Measurements from ENCODE around the gene SLC26A11. TPM values are rescaled to one million over a fixed set of nuclear protein-coding genes. Genes with fewer than 3 reads are reported as not detected.

Gene SLC26A11
- total and polyA plus RNA-seq, 2 donors (not counting 1 experiment from before 2014, with no cell fraction given): 10.1 to 31.4 TPM

DNA sequence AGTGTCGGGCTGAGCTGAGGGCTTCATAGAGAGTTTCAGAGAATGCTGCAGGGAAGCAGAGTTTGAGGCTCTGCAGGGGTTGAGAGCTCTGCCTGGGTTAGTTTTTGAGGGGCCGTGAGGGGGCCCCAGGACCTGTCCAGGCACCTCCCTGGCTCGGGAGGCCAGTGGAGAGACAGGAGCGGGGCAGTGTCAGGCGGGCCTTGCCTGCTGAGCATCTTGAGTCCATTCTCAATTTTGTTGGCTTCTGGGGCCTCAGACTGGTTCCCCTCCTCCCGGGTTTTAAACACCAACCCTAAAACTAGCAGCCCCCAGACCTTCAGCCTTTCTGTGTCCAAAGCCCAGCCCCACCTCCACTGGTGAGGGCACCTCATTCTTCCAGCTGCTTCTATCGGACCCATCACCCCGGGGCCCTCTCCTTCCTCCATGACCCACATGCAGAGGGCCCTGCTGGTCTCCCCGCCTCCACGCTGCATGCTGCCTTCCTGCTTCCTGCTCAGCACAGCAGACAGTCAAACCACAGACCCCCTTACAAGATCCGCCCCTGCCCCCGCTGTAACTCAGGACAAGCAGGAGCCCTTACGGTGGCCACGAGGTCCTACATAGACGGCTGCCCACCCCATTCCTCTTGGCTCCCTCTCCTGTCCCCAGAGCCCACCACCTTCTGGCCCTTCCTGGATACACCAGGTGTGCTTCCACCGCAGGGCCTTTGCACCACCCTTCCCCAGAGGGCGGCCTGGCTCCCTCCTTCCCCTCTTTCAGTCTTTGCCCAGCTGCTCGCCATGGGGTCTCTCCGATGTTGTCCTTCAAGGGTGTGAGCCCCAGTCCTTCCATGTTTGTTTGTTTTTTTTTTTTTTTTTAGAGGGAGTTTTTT, 44.2 kb downstream of the SLC26A11 start:
- H3K4me2 ChIP-seq (replicated peaks; ENCODE audit: low read depth, low read length, poor library complexity, severe bottlenecking): peak overlapping the region; percentile 92
- H4K20me1 ChIP-seq (ENCODE audit: control insufficient read depth, insufficient read depth, low read length, poor library complexity, severe bottlenecking): peaks cover 63% of the 10 kb centered on the region
- 3% methylated on average over 15 of the region's 19 CpGs for WGBS (ENCODE audit: insufficient coverage)
- peaks cover 35 to 55% of the 10 kb centered on the region in 2 donors for H3K4me1 ChIP-seq (ENCODE audit: control insufficient read depth in 2 of 2, insufficient read depth in 2 of 2, low read length in 2 of 2)
- H3K27ac ChIP-seq (ENCODE audit: low read length in 2 of 2): peak overlapping the region; percentile 64 to 86
- peak overlapping the region; percentile 41 for H2AFZ ChIP-seq (ENCODE audit: insufficient read depth, low read depth, low read length, poor library complexity, severe bottlenecking)
- no peaks in the 10 kb centered on the region for H3K9me3 Mint-ChIP-seq (ENCODE audit: insufficient read depth)
- H3K27me3 Mint-ChIP-seq: no peaks in the 10 kb centered on the region
- no peaks in the 10 kb centered on the region for H3K9me3 ChIP-seq (ENCODE audit: control extremely low read depth in 1 of 3, control insufficient read depth in 2 of 3, insufficient read depth in 1 of 3, low read length in 2 of 3)
- peak; percentile 38 for DNase-seq
- peaks cover 51% of the 10 kb centered on the region for H3K4me1 Mint-ChIP-seq
- TF ChIP-seq, protein P1, sequence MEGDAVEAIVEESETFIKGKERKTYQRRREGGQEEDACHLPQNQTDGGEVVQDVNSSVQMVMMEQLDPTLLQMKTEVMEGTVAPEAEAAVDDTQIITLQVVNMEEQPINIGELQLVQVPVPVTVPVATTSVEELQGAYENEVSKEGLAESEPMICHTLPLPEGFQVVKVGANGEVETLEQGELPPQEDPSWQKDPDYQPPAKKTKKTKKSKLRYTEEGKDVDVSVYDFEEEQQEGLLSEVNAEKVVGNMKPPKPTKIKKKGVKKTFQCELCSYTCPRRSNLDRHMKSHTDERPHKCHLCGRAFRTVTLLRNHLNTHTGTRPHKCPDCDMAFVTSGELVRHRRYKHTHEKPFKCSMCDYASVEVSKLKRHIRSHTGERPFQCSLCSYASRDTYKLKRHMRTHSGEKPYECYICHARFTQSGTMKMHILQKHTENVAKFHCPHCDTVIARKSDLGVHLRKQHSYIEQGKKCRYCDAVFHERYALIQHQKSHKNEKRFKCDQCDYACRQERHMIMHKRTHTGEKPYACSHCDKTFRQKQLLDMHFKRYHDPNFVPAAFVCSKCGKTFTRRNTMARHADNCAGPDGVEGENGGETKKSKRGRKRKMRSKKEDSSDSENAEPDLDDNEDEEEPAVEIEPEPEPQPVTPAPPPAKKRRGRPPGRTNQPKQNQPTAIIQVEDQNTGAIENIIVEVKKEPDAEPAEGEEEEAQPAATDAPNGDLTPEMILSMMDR (IDR thresholded peaks at IDR 0.05): no peak
- no peak for TF ChIP-seq EZH2 (IDR thresholded peaks at IDR 0.05; ENCODE audit: borderline replicate concordance, insufficient read depth, low read depth, low read length, poor library complexity, severe bottlenecking)
- ChIA-PET CTCF (interaction anchor here (0.6 to 1.7 kb wide), 4 partner anchors 37 to 163 kb away, joined by 3 to 6 read pairs (median 4); partner anchors contain the start of gene GAA), POLR2A (interaction anchor here (0.7 to 1.2 kb wide), 2 partner anchors 10 to 238 kb away, joined by 3 to 7 read pairs; no protein-coding TSS in a partner anchor)
- peak overlapping the region; percentile 95 for H3K27ac Mint-ChIP-seq
- intact Hi-C loops (cut with micrococcal nuclease): loop anchor here (5.0 kb wide), 3 partner anchors 227 to 1253 kb away; partner anchors contain the start of genes CCDC40, CEP131 and TBC1D16
- peak overlapping the region; percentile 97 for H3K4me3 Mint-ChIP-seq
- H3K9ac ChIP-seq (ENCODE audit: low read length): peak overlapping the region; percentile 77
- H3K79me2 ChIP-seq (ENCODE audit: control insufficient read depth, insufficient read depth, low read length): peaks cover 73% of the 10 kb centered on the region
- ATAC-seq (ENCODE audit: low read depth): no peak
- H3K4me3 ChIP-seq (ENCODE audit: control extremely low read depth in 1 of 5, extremely low read depth in 1 of 5, insufficient read depth in 1 of 5, low read depth in 2 of 5, low read length in 4 of 5): peak overlapping the region; percentile 46 to 99 (median 86)
- peaks cover 3 to 31% of the 10 kb centered on the region in 2 experiments for H3K36me3 ChIP-seq (replicated peaks in 1 of 2; ENCODE audit: control extremely low read depth in 1 of 2, control insufficient read depth in 1 of 2, extremely low read depth in 1 of 2, insufficient read depth in 2 of 2, low read length in 1 of 2)
- no peaks in the 10 kb centered on the region for H3K27me3 ChIP-seq (replicated peaks in 1 of 4; ENCODE audit: control extremely low read depth in 1 of 4, control insufficient read depth in 3 of 4, insufficient read depth in 4 of 4, low read length in 3 of 4)
